Tibial artery (tissue), 4 donors: ENCODE measurements around the gene KCNJ6.

Source experiments
- DNase-seq, 2 donors: peaks; one replicate each; pipeline ENCODE4 v3.0.0-alpha.2; 2019
- H3K27ac ChIP-seq, 2 donors: fragments of 200-600 bp; sonication (generic) in 1 of 2; 1 replicate in 1 of 2; 2 replicates in 1 of 2; pipeline ENCODE4 v1.5.1; 2018 to 2019; ENCODE audit warnings: mild to moderate bottlenecking in 1 of 2
- H3K27me3 ChIP-seq, 2 donors: fragments of 200-600 bp; sonication (generic) in 1 of 2; one replicate each; pipeline versions ENCODE4 v1.5.1 to v1.6.0; 2016 to 2019
- H3K36me3 ChIP-seq, 3 donors: fragments of 200-600 bp; sonication (generic) in 2 of 3; one replicate each; pipeline ENCODE4 v1.5.1; 2016 to 2019; ENCODE audit warnings: mild to moderate bottlenecking in 2 of 3
- H3K4me1 ChIP-seq, 4 donors: fragments of 200-600 bp; sonication (generic) in 2 of 4; 1 replicate in 3 of 4; 2 replicates in 1 of 4; pipeline ENCODE4 v1.5.1; 2016 to 2019
- H3K4me3 ChIP-seq, 2 donors: fragments of 200-600 bp; sonication (generic) in 1 of 2; 1 replicate in 1 of 2; 2 replicates in 1 of 2; pipeline ENCODE4 v1.5.1; 2018 to 2019; ENCODE audit warnings: mild to moderate bottlenecking in 2 of 2
- H3K9me3 ChIP-seq, 3 donors: fragments of 200-600 bp; sonication (generic) in 1 of 3; one replicate each; pipeline ENCODE4 v1.5.1; 2016 to 2019
- CTCF ChIP-seq, 2 experiments: fragments of 200-600 bp in 1 of 2; fragments of 450-650 bp in 1 of 2; IDR thresholded peaks; one replicate each; pipeline ENCODE4 v1.5.1; 2017 to 2019; ENCODE audit warnings: antibody characterized with exemption in 2 of 2, mild to moderate bottlenecking in 1 of 2, moderate library complexity in 1 of 2
- intact Hi-C: fragments of 100-400 bp; cut with DNase I; formaldehyde crosslinking; loops from one replicate; pipeline ENCODE4 v1.15.0; 2023; ENCODE audit warnings: low total_unique reads

KCNJ6 gene

GRCh38 chr21:37614351-37614875 is 301.8 kb downstream of the KCNJ6 start:
- Histone ChIP-seq H3K36me3 (no peaks in the 10 kb centered on the region), H3K27me3 (peaks cover 0 to 7% of the 10 kb centered on the region in 2 donors), H3K9me3 (no peaks in the 10 kb centered on the region), H3K4me3 (no peak overlapping the region), H3K27ac (no peak overlapping the region), H3K4me1 (peaks cover 0 to 2% (median under 1%) of the 10 kb centered on the region in 4 donors)
- no peak for TF ChIP-seq CTCF (IDR thresholded peaks at IDR 0.05)
- intact Hi-C loops, result no loop called here
- no peak for DNase-seq

- DNase-seq, result no peak
- no peak for TF ChIP-seq CTCF (IDR thresholded peaks at IDR 0.05)
- peaks cover 0 to 12% of the 10 kb centered on the region in 2 donors for H3K27me3 ChIP-seq
- H3K9me3 ChIP-seq, result no peaks in the 10 kb centered on the region
- H3K36me3 ChIP-seq, result no peaks in the 10 kb centered on the region
- H3K27ac ChIP-seq, result no peak overlapping the region
- H3K4me1 ChIP-seq, result no peaks in the 10 kb centered on the region
- H3K4me3 ChIP-seq, result no peak overlapping the region
- intact Hi-C loops, result no loop called here
Measured at GRCh38 chr21:37607081-37607480, 309.2 kb downstream of the KCNJ6 start.

GRCh38 chr21:37606549-37606948 is 309.7 kb downstream of the KCNJ6 start:
- Histone ChIP-seq H3K4me3 (no peak overlapping the region), H3K27me3 (peaks cover 0 to 12% of the 10 kb centered on the region in 2 donors), H3K36me3 (no peaks in the 10 kb centered on the region), H3K9me3 (no peaks in the 10 kb centered on the region), H3K4me1 (no peaks in the 10 kb centered on the region), H3K27ac (no peak overlapping the region)
- TF ChIP-seq CTCF (IDR thresholded peaks at IDR 0.05), result no peak
- DNase-seq, result no peak
- intact Hi-C loops, result no loop called here

- peaks cover 0 to 12% of the 10 kb centered on the region in 2 donors for H3K27me3 ChIP-seq
- no peaks in the 10 kb centered on the region for H3K36me3 ChIP-seq
- no peaks in the 10 kb centered on the region for H3K4me1 ChIP-seq
- intact Hi-C loops, result no loop called here
- no peak for DNase-seq
- H3K27ac ChIP-seq, result no peak overlapping the region
- no peaks in the 10 kb centered on the region for H3K9me3 ChIP-seq
- no peak for TF ChIP-seq CTCF (IDR thresholded peaks at IDR 0.05)
- no peak overlapping the region for H3K4me3 ChIP-seq
Measured at GRCh38 chr21:37605006-37605405, 311.3 kb downstream of the KCNJ6 start.

- Histone ChIP-seq H3K4me3 (no peak overlapping the region), H3K4me1 (no peaks in the 10 kb centered on the region), H3K27me3 (peaks cover 0 to 9% of the 10 kb centered on the region in 2 donors), H3K36me3 (no peaks in the 10 kb centered on the region), H3K9me3 (no peaks in the 10 kb centered on the region), H3K27ac (no peak overlapping the region)
- no peak for DNase-seq
- no peak for TF ChIP-seq CTCF (IDR thresholded peaks at IDR 0.05)
- intact Hi-C loops, result no loop called here
Measured at GRCh38 chr21:37603129-37603528, 313.1 kb downstream of the KCNJ6 start.

- H3K4me3 ChIP-seq, result no peak overlapping the region
- H3K36me3 ChIP-seq, result no peaks in the 10 kb centered on the region
- DNase-seq, result no peak
- no peak for TF ChIP-seq CTCF (IDR thresholded peaks at IDR 0.05)
- H3K9me3 ChIP-seq, result no peaks in the 10 kb centered on the region
- no peak overlapping the region for H3K27ac ChIP-seq
- H3K27me3 ChIP-seq, result peaks cover 0 to 9% of the 10 kb centered on the region in 2 donors
- no peaks in the 10 kb centered on the region for H3K4me1 ChIP-seq
- intact Hi-C loops, result no loop called here
Measured at GRCh38 chr21:37601915-37602314, 314.3 kb downstream of the KCNJ6 start.
